GM19397 (cell line): Measurements from ENCODE around the gene THOC5.
"Not testable (repeated sequence)": the region's sequence is repeated elsewhere in the genome, so short reads cannot be mapped to it uniquely, and the experiment has no call there.

Source experiments
- ATAC-seq: cut with Tn5 transposase; IDR thresholded peaks from one replicate; pipeline ENCODE4 v1.9.1; 2021; ENCODE audit warnings: mild to moderate bottlenecking, moderate library complexity; ENCODE audit not compliant: unreplicated experiment

The THOC5 gene

DNA sequence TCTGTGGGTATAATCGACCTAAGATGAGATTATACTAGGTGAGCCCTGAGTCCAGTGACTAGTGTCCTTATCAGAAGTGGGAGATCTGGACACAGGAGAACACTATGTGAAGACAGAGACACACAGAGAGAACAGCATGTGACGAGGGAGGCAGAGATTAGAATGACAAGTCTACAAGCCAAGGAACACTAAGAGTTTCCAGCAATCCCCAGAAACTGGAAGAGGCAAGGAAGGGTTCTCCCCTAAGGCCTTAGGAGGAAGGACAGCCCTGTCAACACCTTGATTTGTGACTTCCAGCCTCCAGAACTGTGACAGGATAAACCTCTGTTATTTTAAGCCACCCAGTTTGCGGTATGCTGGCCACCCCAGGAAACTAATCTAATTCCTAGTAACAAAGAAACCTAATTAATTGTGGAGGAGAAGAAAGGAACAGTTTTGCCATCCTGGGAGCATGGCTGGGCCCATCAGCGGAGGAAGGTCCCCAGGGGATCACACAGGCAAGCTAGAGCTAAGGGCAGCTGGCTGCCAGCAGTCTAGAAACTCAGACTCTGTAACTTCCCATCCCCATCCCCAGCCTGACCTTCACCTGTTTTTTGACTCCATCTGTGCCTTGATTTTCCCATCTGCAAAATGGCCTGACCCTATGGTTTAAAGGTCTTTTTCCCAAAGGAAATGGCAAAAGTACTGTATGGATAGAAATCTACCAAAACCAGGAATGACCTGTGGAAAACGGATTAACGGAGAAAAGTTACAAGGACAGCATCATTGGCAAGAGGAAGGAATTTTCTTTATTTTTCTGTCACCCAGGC lies 10.3 kb upstream of the THOC5 start:
- no peak for ATAC-seq

DNA sequence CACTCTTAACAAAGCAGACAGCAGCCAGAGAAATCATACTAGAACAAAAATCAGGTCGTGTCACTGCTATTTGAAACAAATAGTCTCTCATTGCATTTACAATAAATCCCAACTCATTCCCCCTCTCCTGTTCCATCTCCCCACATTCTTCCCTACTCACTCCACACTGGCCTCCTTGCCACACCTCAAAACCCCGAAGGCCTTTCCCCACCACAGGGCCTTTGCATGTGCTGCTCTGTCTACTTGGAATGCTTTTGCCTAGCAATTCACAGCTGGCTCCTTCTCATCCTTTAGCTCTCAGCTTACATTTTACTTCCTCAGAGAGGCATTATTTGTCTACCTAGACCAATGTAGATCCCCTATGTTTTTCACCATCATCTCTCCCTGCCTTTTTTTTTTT lies 6.3 kb upstream of the THOC5 start:
- no peak for ATAC-seq

DNA sequence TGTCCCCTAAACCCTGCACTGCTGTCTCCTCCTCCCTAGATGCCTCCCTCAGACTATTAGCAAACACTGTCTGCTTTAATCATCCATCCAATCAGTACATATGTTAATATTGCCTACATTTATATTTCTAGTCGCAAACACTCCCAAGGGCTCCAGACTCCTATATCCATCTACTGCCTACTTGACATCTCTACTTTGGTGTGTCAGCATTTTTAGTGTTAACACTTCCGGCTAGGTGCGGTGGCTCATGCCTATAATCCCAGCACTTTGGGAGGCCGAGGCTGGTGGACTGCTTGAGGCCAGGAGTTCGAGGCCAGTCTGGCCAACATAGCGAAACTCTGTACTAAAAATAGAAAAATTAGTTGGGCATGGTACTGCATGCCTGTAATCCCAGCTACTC lies 5.5 kb upstream of the THOC5 start:
- ATAC-seq, result no peak

DNA sequence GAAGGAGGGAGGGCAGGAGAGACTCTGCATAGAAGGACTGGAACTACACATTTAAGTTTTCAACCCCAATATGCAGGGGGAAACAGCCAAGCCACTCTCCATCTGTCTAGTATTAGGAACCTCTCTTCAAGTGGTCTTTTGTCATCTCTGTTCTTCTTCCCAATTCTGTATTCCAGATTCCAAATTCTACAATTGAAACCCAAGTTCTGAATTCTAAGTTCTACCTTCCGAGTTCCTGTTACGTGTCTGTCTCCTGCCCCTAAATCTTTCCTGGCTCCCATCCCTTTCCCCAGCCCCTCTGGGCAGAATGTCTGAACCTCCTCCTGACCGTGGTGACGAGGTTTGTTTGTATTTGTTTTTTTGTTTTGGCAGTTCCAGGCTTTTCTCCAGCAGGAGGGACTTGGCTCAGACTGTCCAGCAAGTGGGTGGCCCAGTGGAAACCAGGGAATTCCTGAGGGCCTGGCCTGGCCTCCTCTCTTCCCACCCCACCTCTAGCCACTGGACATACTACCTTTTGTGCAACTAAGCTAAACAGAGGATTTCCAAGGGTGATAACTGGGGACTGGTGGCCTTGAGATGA lies 1.6 kb upstream of the THOC5 start:
- ATAC-seq, result no peak

DNA sequence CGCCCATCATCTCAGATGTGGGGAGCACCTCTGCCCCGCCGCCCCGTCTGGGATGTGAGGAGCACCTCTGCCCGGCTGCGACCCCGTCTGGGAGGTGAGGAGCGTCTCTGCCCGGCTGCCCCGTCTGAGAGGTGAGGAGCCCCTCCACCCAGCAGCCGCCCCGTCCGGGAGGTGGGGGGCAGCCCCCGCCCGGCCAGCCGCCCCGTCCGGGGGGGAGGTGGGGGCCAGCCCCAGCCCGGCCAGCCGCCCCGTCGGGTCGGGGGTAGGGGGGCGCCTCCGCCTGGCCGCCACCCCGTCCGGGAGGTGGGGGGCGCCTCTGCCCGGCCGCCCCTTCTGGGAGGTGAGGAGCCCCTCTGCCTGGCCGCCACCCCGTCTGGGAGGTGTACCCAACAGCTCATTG lies 1.2 kb downstream of the THOC5 start:
- ATAC-seq, result not testable (repeated sequence)

DNA sequence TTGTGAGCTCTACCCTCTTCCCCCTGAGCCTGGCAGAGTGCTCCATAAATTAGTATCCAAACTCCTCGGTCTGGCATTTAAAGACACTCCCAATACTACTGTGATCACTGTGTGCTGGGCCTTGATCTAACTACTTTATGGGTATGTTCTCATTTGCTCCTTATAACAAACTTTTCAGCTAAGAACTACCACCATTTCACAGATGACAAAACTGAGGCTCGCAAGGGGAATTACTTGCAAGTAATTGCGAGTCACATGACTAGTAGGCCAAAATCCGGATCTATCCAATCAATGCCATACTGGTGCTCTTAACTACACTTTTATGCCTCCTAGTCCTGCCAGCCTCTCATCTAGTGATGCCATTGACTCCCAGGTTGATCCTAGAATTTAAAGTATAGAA lies 3.6 kb downstream of the THOC5 start:
- no peak for ATAC-seq

DNA sequence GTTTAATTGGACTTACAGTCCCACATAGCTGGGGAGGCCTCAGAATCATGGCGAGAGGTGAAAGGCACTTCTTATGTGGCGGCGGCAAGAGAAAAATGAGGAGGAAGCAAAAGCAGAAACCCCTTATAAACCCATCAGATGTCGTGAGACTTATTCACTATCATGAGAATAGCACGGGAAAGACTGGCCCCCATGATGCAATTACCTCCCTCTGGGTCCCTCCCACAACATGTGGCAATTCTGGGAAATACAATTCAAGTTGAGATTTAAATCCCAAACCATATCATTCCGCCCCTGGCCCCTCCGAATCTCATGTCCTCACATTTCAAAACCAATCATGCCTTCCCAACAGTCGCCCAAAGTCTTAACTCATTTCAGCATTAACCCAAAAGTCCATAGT lies 8.5 kb downstream of the THOC5 start:
- ATAC-seq, result not testable (repeated sequence)

DNA sequence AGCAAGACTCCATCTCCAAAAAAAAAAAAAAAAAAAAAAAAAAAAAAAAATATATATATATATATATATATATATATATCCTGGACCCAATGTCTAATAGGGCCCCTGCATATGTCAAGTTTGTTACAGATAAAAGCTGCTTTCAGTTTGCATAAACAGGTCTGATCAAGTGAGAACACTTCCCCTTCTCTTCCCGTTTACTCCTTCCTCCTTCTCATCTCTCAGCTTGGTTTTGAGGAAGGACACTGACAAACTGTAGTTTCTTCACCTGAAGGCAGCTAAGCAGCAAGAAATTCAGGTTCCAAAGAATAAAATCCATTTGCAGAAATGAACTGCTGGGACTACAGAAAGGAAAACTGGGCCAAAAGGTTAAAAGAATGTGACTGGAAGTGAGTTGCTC lies 11.7 kb downstream of the THOC5 start:
- ATAC-seq, result no peak

DNA sequence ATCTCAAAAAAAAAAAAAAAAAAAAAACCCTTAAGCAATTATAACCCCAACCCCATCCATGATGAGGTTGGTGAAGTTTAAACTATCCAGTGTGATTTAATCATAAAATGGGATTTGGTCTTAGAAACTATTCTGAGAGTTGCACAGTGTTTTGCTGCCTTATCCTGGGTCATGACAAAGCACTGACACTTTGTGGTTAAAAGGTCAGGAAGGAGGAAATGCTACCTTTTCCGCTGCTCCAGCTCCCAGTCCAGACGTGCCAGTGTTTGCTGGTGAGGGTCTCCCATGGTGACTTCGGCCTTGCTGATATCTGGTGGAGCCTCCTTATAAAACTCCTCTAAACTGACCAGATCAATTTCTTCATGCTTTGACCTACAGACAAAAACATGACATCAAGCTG lies 14.5 kb downstream of the THOC5 start:
- ATAC-seq, result no peak

DNA sequence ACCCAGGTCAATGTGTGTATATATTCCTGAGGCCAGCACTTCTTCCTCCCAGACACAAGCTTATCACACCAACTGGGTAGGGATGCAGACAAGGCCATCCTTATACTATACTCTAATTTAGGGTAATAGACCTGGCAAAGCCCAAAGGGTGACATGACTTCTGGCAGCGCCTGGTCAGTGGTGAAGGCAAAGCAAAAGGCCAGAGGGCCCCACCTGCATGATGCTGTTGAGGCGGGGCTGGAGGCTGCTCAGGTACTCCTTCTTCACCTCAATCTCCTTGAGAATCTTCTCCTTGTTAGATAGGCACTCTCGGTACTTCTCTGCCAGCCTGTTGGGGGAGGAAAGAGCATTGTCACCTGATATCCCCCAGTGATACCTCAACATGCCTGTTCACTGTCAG lies 17.1 kb downstream of the THOC5 start:
- no peak for ATAC-seq

DNA sequence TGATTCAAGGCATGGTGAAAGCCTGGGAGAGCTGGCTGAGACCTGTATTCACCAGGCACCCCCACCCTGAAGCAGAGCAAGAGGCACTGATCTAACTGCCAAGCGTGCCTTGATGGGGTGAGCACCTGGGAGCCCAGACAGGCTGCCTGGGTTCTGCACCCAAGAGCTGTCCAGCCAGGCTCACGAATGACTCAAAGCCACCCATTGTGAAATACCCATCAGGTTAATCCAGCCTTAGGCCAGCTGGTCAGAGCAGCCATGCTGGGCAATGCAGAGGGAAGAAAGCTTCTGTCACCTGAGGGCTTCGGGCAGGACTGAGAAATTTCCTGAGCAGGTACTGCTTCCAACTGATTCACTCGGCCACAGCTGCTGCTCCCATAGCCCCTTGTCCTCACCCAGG lies 22.1 kb downstream of the THOC5 start:
- ATAC-seq, result no peak

DNA sequence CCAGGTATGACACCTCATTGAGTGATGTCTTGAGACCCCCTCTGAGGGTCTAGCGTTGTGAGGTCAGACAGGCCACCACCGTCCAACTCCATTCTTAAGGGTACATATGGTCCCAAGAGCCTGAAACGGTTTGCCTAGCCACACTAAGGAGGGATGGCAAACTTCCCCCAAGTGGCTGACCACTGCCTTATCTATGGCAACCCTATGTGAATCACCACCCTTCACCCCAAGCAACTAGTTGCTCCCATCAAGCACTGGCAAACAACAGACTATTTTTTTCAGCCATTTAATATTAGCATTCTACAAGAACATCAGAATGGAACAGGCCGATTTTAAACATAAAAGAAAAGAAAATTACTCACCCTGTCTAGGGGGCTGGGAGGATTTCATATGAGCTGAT lies 22.8 kb downstream of the THOC5 start:
- no peak for ATAC-seq

DNA sequence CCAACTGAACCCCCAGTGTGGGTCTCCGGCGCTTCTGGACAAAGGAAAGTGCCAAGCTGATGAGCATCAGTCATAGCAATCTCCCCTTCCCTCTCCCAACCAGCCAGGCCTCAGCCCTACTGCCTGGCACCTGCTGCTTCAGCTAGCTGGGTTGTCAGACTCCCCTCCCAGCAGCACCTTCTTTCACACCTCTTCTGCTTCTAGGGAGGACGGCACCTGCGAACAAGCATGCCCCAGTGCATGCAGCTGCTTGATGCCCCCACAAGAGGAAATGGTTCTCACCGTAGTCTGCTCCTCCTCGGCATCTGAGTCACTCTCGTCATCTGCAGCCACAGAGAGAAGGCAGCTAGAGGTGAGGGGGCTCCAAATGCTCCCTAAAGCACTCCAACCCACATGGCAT lies 25.4 kb downstream of the THOC5 start:
- no peak for ATAC-seq

DNA sequence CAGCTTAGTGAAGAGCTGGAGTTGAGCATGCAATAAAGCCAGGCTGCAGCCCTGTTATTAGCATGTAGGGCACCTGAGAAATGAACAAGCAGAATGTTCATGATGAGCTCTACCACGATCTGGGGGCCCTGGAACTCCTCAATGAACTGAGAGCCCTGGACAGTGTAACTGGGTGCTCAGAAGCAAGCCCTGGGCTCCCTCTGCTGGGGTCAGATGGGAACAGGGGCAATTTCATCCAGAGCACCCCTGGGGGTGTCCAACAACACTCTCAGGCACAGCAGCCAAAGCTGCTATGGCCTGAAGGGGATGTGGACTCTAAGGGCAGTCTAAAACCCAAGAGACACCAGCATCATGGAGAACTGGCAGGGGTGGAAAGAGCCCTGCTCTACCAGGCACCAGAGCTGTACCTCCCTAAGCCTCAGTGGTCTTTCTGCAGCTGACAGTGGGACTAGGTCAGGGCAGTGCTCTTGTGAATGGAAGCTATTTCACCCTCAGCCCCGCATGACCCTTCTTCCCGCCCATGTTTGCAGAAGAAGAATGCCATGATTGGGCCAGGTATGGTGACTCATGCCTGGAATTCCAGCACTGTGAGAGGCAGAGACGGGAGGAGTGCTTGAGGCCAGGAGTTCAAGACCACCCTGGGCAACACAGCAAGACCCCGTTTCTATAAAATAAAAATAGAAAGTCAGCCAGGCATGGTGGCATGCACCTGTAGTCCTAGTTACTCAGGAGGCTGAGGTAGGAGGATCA lies 28.9 kb downstream of the THOC5 start:
- no peak for ATAC-seq

DNA sequence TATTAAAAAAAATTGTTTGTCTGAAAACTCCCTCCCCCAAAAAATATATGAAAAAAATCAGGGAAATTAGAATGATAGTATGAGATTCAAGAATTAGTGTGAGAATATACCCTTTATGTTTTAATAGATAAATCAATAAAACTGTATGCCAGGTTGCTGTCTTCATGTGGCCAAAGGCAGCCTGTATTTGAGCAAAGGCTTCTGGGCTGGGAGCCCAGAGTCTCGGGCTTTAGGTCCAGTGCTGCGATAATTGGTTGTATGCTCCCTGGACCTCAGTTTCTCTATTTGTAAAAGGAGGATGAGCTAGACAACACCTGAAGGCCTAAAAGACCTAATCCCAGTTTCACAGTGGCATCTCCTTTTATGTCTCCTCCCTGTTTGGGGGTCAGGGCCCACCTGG lies 29.8 kb downstream of the THOC5 start:
- no peak for ATAC-seq

DNA sequence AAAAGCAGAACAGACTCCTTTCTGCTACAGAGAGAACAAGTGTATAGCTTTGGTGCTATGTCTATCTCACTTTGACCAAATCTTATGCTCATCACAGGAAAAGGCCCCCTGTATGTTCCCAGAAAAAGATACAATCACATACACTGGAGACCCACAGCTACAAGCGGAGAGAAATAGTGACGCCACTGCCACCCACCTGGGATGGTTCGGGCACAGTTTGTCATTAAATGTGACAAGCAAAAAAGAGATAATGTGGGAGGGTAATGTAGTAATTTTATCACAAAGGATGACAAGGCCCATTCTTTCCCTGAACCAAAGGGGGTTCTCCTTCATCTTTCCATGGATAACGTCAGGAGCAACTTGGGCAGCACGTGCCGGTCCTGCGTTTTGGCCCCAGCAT lies 32.0 kb downstream of the THOC5 start:
- no peak for ATAC-seq

DNA sequence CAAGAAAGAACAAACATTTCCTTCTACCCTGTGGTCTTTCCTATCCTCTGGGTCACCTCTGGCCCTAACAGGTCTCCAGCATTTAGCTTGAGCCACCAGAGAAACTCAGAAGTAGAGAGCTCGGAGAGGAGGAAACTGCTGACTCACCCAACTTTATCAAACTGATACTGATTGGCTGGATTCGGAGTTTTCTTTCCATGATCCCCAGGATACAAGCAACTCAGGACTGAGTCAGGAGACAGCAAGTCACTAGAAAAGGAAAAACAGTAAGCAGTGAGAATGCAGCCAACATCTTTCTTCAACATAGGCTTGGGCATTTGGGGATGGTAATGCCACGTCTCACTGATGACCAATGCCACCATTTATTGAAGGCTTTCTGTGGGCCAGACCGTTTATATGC lies 32.7 kb downstream of the THOC5 start:
- ATAC-seq, result no peak

DNA sequence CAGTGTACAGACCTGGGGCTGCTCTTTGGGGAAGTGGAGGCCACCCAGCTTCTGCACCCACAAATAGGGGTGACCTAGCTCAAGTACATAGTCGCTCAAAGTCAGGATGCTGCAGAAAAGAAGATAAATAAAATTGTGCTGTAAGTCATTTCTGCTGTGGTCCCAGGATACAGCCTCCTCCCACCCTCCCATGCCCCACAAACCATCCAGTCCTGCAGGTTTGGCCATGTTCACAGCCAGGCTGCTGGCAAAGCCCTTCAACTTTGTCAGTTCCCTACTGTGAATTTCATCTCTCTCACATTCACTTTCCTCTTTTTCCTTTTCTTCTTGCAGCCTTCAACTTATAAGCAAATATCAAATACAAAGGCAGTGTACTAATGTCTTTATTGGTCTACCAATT lies 33.6 kb downstream of the THOC5 start:
- no peak for ATAC-seq

DNA sequence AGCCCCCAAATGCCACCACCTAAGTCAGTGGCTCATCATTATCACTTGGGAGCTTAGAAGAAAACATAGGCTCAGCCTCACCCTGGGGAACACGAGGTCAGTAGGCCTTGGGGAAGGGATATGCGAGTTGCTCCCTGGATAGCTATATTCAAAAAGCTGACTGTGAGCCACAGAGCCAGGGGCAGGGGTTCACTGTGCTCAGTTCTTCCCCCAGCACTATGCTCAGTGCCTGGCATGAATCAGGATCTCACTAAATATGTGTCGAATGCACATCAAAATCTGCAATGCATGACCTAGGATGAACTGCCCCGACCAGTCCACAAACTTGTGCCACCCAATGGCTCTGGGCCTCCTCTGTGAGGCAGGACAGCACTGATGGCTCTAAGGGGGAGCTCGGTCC lies 35.1 kb downstream of the THOC5 start:
- ATAC-seq, result no peak

DNA sequence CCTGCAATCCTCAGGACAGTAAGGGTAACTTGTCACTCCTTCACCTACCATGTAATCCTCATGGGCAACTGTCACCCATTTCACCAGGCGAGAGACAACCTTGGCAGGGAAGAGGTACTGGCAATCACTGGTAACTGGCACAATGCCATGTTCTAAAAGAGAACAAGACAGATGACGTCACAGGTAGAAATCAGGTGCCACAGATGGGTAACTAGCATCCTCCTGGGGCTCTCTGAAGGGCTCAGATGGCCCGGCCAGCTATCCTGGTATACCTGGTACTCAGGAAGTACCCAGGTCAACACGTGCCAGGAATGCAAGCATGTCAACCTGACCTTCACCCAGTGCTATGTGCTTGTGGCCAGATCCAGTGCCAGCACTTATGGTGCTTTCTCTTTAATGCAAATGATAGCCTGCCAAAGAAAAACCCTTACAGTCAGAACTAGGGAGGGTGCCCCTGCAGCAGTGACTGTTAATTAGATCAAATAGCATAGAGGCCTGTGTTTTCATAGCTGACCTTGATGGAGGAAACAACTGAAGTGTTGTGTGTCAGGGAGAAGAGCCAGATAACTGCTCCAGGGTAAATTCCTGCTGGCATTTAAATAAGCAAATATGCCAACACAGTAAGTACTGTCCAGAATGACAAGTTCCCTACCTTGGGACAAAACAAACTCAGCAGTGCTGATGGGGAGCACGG lies 36.2 kb downstream of the THOC5 start:
- no peak for ATAC-seq

DNA sequence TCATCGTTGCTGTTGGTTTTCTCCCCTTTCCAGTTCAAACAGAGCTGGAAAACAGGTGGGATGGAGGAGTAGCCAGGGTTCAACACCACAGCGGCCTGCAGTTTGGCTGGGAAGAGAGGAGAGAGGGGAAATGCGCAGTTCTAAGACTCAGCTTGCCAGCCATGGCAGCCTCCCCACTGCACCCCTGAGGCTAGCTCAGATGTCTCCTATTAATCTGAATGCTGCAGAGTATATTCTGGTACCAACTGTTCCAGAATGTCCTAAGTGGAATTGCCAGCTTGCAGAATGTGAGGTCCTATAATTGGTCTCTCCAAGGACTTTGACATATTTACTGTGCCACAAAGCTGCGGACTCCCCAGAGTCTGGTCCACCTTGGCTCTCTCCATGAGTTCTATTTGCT lies 41.5 kb downstream of the THOC5 start:
- ATAC-seq, result no peak
